Amygdala (tissue), 56 donors: Measurements from ENCODE around the gene NEIL3.

Source experiments
- DNase-seq, 56 donors: peaks; one replicate each; lab custom pipeline; 2025; lab: John Stamatoyannopoulos, UW

Gene NEIL3, protein sequence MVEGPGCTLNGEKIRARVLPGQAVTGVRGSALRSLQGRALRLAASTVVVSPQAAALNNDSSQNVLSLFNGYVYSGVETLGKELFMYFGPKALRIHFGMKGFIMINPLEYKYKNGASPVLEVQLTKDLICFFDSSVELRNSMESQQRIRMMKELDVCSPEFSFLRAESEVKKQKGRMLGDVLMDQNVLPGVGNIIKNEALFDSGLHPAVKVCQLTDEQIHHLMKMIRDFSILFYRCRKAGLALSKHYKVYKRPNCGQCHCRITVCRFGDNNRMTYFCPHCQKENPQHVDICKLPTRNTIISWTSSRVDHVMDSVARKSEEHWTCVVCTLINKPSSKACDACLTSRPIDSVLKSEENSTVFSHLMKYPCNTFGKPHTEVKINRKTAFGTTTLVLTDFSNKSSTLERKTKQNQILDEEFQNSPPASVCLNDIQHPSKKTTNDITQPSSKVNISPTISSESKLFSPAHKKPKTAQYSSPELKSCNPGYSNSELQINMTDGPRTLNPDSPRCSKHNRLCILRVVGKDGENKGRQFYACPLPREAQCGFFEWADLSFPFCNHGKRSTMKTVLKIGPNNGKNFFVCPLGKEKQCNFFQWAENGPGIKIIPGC

DNA sequence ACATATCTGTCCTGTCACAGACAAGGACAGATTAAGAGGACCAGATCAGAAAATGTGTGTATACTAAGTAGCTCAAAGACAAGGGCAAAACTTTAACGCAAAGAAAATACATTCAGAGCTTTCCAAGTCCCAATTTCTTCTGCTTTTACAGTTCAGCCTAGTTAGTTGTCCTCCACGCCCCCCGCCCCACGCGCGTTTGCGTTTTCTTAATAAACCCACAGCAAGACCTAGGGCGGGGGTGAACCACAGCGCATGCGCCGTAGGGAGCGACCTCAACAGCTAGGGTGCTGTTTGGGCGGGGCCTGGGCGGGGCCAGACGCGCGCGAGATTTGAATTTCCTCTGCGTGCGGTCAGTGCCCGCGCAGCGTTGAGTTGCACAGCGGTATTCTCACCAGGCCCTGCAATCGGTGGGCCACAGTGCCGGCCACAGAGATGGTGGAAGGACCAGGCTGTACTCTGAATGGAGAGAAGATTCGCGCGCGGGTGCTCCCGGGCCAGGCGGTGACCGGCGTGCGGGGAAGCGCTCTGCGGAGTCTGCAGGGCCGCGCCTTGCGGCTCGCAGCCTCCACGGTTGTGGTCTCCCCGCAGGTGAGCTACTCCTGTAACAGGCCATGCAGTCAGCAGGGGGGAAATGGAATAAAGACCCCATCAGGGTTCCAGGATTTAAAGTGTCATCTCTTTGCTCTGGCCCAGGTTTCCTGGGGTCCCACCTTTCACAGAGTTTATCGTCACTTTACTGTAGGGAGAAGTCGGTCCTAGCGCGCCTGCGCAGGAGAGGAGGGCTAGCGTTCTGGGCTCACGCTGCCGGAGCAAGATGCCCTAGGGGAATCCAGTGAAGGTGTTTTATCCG lies at the start of gene NEIL3:
TSS of gene NEIL3 (plus strand) at position 353 of the 850 bp plus-strand sequence. CDS start at position 433, 80 bp downstream.
- peak; percentile 27 to 91 (median 72) for DNase-seq

DNA sequence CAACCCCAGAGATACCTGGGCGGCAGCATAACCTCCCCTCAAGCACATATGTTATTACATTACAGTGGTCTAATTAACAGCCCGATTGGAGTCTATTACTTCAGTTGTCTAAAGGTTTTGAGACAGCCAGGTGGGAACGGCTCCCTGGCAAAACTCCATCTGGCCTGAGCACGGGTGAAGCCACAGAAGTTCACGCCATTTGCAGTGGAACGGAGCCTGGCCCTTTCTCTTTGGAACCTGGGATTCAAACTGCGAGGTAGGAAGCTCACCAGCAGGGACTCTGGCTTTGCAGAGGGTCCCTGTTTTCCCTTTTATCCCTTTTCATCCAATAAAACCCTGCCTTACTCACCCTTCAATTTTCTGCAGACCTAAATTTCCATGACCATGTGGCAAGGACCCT lies 45.9 kb upstream of the NEIL3 start:
- no peak for DNase-seq

DNA sequence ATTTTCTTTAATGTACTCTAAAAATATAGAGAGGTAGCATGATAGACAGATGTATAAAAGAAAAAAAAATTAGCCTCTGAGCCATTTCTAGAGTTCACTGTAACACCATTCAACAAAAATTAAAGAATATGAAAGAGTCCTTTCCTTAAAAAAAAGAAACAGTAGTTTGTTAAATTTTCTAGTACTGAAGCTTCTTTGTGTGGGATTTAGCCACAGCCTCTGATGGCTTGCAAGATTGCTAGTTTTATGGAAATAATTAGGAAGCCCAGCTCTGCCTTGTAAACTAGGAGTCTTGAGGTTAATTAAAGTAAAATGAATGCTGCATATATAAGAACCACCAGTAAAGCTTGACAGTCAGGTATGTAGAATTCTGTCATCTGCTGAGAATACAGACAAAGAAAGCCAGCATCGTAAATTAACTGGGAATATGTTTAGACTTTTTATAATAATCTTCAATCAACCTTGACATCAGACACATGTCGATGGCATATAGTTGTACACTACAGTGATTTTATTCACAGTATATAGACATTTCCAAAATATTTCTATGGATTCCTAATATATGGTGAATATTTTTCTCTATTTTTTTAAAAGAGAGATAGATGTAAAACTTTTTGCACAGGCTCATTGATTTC lies 44.8 kb upstream of the NEIL3 start:
- no peak for DNase-seq

DNA sequence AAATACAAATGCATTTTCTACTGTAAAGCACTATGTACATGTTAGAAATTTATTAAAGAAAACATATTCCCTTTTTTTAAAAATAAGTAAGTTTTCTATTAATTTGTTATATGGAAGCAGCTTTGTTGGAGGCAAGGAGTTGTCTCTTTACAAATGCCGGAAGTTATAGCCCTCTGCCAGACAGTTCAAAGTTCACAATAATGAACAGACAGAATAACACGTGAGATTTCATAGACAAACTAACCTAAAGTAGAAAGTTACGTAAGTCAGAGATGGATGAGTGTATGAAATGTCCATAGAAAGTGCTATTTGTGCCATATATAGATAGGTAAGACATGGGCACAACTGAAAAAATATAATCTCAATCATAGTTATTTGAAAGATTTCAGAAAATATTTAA lies 43.9 kb upstream of the NEIL3 start:
- no peak for DNase-seq

DNA sequence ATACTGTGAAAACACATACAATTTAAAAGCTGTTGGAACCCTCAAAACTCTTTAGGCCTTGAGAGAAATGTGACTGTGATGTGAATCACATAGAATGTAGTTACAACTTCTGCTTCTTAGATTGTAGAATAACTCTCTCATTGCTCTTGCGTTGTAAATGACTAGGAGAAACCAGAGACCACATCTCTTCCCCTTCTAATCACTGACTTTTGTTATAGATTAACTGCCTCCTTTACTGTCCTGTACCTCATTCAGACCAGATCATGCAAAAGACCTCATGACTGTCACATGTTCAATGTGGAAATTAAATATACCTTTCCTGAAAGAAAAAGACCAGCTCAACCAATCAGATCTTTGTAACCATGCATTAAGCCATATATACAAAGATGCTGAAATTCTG lies 43.2 kb upstream of the NEIL3 start:
- DNase-seq: no peak

DNA sequence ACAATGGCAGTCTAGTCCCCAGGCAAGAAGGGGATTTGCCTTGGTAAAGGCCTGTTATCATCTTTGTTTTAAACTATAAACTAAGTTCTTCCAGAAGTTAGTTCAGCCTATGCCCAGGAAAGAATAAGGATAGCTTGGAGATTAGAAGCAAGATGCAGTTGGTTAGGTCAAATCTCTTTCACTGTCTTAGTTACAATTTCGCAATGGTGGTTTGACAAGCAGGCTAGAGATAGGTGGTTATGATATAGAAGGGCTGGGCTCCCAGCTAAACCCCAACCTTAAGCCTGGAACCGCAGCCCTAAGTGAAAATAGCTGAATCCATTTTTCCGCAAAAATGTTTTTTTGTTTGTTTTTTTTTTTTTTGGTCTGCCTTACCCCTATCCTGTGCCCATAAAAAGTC lies 41.8 kb upstream of the NEIL3 start:
- no peak for DNase-seq

DNA sequence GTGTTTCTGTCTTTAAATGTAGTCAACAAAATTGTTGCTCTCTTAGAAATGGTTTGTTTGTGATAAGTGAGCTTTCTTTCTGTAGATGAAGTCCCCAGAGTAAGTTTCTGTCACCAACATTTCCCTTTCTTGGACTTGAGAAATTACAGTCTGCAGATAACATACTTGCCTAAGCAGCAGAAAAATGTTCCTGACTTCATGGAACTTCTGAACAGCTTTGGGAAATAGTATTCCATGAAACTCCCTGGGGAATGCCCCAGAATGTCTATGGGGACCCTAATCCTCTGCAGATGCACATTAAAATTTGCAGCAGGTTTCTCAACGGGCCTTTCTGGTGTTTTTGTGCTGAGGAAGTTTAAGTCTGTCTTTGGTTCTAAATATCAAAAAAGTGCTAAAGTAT lies 38.6 kb upstream of the NEIL3 start:
- DNase-seq: no peak

DNA sequence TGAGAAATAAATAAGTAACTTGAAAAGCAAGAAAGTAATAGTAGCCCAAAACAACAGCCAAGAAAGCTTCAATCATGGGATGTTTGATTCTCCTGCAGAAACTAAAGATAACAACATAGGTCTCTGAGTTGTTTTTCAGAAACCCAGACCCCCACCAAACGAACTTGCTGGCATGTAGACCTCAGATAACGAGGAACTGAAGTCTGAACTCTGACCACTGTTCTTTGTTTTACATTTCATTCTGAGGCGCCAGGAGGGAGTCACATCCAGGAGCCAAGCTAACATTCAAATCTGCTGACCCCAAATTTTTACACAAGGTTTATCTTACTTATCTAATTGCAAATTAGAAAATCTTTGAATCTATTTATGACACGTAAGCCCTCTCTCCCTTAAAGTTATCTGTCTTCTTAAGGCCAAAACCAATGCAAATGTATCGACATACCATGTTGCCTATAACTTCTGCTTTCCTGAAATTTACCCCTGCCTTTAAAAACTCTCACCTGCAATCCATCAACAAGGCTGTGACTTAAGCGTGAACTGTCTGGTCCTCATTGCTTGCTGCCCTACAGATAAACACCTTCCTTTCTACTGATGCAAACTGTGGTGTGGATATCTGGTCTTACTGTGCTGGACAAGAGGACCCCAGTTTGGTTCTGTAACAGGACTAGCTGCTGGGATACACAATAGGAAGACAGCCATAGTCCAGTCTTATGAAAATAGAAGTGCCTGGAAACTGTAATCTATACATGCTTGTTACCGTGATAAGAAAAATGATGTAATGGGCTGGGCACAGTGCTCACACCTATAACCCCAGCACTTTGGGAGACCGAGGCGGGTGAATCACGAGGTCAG lies 37.5 kb upstream of the NEIL3 start:
- no peak for DNase-seq

DNA sequence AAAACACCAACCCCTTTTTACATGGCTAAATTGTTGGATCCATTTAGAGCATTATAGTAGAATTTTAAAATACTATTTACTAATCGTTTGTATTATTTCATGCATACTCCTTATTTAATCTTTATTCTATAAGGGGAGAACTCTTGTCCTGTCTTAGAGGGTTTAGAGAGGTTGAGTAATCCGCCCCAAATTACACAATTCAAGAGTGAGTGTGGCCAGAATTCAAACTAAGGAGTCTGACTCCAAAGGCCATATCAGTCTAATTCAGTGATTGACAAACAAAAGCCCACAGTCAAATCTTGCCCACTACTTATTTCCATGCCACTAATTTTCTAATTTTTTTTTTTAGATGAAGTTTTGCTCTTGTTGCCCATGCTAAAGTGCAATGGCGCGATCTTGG lies 33.7 kb upstream of the NEIL3 start:
- DNase-seq: no peak

DNA sequence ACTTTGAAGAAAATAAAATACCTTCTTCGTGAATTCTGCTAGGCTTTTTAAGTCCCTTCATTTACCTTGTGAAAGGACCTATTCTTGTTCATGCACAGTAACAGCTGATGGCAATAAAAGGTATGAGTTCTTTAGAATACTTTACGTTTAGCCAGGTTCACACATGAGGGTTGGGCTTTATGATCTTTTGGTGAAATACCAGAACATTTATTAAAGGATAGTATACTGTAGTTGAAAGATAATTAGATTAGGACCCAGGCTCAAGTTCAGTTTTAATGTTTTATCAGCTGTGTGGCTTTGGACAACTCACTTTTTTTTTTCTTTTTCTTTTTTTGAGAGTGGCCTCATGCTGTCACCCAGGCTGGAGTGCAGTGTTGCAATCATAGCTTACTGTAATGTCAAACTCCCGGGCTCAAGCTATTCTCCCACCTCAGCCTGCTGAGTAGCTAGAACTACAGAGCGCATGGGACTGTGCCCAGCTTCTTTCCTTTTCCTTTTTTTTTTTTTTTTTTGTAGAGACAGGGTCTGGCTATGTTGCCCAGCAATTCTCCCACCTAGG lies 28.2 kb upstream of the NEIL3 start:
- DNase-seq: no peak

DNA sequence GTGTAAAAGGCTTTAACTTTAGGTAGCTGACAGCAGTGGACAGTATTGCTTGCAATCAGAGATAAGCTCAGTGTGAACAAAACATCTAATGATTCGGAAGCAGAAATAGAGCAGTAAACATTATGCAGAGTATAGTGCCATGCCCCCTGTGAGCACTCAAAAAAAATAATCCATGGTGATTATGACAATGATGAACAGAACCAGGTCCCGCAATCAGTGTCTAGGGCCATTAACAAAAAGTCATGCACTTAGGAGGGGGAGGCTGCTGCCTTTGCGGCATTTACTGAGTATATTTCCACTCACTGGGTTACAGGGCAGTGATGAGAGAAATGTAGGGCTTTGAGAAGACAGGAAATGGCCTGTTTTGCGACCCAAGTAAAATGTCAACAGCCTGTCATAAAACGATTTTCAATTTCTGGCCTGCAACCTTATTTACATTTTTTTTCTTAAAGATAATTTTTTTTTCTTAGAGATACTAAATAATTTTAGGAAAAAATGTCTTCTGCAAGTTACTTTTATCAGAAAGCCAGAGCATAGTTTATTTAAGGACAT lies 27.3 kb upstream of the NEIL3 start:
- no peak for DNase-seq

DNA sequence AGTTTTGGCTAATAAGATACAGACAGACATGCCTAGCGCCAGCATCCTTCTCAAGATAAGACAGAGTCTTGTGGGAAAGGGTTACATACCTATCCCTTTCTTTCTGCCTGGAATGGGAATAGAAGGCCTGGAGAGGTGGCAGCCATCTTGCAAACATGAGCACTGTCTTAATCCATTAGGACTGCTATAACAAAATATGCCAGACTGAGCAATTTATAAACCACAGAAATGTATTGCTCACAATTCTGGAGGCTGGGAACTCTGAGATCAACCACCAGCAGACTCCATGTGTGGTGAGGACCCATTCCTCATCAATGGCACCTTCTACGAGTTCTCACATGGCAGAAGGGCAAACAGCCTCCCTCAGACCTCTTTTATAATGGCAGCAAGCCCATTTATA lies 26.5 kb upstream of the NEIL3 start:
- no peak for DNase-seq

DNA sequence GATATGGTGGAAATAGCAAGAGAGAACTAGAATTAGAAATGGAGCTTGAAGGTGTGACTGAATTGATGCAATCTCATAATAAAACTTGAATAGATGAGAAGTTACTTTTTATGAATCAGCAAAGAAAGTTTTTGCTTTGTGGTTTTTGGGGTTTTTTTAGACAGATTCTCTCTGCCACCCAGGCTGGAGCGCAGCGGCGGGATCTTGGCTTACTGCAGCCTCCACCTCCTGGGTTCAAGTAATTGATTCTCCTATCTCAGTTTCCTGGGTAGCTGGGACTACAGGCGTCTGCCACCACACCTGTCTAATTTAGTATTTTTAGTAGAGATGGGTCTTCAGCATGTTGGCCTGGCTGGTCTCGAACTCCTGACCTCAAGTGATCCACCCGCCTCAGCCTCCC lies 23.7 kb upstream of the NEIL3 start:
- DNase-seq: no peak

DNA sequence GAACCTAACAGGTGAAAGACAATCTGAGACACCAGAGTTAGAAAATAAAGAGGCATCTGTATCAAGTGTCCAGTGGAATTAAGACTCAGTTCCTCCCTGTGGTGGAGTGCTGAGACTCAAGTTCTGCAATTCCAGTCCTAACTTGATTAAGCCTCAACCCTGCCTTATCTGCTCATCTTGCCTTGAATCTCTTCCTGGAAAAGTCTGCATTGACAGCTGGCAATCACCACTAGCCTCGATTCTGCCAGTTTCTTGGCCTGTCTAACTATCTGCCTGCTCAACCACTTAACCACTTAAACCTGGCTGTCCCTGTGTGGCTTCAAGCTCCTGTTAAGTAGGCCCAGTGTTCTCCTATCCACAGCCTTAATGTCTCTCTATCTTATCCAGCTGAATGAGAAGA lies 22.4 kb upstream of the NEIL3 start:
- DNase-seq: no peak

DNA sequence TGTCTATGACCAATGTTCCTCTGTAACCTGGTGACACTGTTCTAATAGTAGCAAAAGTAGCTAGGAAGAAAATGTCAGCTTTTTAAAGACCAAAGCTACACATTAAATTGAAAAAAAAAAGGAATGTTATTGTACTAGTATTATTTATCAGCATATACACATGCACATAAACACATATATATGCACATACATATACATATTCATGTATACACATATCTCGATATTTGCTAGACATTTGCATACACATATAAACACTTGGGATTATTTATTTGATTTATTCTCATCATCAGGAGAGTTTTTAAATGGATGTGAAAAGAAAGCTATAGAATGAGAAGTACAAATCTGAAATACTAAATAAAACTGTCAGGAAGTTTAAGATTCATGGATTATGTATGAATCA lies 21.3 kb upstream of the NEIL3 start:
- DNase-seq: no peak

DNA sequence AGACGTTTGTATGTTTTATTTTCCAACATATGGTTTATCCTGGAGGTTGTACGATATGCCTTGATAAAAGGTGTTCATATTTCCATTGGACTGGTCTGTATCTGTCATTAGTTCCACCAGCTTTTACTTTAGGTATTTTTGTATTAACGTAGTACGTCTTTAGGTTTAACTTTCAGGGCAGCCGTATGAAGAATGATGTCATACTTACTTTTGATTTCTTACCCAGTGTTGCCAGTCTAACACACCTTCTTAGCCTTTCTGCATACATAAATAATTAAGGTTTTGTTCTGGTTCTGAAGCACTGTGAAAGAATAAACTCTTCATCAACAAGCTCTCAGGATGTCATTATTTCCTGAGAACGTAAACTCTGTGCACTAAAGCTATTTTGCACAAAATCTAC lies 18.9 kb upstream of the NEIL3 start:
- no peak for DNase-seq

DNA sequence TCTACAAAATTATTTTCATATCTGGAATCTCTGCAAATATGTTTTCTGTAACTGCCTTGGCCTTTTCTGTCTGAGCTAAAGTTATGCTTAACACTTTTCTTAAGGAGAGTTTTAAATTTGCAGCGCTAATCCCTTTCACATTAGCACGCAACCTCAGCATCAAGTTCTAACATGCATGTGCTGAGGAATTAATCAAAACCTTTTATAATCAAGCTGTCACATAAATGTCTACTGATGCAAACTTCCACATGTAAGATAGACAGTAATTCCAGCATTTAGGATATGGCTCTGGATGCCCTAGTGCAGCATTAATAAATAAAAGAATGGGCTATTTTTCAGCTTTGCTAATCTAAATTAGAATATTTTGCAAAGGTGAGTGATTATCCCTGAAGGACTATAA lies 17.5 kb upstream of the NEIL3 start:
- no peak for DNase-seq

DNA sequence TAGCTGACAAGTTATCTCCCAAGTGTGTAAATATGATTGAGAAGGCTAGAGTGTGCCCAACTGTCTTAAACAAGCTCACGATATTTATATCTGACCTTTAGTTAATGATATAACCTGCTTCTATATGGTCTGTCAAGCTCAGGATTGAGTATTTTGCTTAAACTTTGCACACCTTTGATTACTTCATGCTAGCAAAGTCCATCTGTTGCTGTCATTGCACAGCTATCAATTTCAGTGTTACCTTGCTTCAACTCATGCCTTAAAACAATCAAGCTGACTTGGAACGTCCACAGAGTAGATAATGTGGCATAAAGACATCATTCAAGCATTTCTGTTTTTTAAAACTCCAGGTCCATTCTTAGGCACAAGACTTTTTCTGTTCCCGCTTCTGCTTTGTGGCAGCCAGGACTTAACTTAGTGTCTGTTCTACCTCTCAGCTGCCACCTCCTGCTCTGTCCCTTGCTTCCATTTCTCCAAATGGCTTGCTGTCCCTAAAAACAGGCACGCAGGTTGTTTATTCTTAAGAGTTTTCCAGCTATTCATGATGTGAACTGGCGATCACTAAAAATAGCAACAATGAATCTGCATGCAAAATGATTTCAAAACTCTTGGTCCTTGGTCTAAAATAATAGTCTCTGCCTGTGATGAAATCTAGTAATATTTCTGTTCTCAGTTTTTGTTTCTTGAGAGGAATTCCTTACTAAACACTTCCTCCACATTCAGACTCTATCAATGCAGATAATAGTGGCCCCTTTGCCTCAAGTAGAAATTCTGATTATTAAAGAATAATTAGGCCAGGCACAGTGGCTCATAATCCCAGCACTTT lies 16.3 kb upstream of the NEIL3 start:
- no peak for DNase-seq
